Ramos (cell line): Measurements from ENCODE around the gene TMOD1.

Experiments
- in situ Hi-C: fragments of 300-500 bp; cut with MboI; formaldehyde crosslinking; loops from one replicate; pipeline ENCODE4 v1.14.3; 2022; ENCODE audit warnings: low sequenced_read_pairs; ENCODE audit not compliant: unreplicated experiment

TMOD1 gene

DNA sequence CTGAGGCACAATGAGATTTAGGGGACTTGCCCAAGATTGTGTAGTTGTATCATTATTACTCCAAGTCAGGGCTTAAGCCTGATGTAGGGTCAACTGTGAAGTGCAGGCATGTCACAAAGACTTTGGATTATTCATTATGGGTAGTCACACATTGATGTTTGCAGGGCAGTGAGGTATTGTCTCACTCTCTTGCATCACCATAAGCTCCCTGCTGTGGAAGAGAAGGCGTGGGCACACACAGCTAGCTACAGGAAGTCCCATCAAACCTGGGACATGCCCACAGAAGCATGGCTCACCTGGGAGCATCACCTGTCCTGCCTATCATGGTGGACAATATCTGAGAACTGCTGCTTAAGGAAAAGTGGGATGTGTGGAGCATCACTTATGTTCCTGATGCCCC, 42.1 kb downstream of the TMOD1 start:
- in situ Hi-C loops: no loop called here

DNA sequence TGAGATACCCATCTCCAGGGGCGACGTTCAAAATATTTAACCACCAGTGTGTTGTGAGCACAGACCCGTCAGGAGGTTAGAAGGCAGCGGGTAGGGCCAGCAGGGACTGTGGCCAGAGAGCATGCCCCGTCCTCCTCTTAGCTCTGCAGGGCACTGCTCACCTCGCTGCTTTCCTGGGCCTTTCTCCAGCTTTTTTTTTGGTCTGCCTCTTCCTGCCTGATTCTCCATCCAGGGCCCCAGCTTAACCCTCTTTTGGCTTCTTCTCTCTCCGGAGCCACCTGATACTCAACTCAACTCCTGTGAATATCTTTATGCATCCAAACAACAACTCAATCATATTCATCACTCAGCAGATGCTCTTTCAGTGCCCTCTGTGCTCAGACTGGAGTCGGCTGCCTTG, 44.0 kb downstream of the TMOD1 start:
- in situ Hi-C loops: no loop called here

DNA sequence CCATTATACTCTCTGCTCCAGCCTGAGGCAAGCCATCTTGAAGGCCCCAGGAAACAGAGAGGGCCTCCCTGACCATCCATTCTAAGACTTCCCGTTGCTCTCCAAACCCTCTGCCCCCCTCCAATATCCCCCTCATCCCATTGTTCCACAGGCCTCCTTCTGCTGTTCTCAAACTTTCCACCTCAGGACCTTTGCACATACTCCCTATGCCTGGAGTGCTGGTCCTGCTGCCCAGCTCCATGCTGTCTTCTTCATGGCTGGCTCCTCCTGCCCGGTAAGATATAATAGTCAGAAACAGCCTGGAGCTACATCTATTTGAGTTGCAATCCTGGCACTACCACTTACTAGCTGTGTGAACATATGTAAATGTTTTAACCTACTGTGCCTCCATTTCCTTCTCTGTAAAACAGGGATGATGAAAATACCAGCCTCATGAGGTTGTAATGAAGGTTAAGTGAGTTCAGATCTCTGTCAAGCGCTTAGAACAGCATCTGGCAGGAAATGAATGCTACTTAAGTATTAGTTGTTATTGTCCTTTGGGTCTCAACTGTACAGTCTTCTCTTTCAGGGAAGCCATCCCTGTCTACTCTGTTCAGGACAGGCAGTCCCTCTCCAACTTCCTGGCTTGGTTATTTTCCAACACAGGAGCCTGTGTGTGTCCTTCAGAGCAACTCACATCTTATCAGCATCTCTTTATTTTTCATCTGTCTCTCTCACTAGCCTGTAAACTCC, 45.8 kb downstream of the TMOD1 start:
- in situ Hi-C loops: no loop called here

DNA sequence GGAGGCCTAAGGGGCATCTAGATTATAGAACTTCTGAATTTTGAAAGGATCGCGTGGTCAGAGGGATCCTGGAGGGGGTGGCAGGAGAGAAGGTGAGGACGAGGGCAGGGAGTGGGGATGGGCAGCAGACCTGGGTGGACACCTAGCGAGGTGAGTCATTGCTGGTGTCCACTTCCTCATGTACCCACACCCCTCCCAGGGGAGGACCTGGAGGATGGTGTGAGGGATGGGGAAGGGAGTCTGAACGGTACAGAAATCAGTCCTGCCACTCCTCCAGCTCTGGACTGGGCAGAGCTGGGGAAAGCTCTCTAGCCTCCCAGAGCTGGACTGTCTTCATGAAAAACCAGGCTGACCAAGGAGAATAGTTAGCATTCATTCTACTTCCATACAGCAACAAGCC, 46.9 kb downstream of the TMOD1 start:
- in situ Hi-C loops: no loop called here

DNA sequence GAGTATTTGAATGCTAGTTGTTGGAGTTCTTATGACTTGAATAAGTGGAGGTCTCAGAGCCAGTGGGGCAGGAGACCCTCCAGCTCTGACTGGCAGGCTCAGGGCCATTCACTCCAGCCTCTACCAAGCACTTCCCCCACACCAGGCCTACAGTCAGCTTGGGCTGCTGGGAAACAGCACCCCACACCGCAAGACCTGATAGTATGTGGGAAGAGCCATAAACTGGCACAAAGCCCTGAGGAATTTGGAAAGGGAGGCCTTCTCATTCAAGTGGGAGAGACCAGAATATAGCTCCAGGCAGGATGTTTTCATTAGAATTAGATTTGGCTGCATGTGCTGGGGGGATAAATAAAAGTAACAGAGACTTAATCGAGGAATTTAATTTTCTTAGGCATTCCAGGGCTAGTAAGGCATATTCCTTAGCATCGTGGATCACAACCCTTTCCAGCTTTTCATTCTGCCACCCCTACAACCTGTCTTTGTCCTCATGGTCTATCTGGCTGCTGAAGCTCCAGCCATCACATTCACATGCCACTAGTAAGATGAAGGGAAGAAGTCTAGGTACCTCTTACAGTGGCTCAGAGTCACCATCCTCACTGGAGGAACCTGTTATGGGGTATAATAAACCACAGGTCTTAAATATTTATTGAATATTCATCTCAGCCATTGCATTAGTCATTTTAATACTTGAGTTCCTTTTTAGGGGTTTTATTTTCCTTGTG, 47.5 kb downstream of the TMOD1 start:
- in situ Hi-C loops: no loop called here

DNA sequence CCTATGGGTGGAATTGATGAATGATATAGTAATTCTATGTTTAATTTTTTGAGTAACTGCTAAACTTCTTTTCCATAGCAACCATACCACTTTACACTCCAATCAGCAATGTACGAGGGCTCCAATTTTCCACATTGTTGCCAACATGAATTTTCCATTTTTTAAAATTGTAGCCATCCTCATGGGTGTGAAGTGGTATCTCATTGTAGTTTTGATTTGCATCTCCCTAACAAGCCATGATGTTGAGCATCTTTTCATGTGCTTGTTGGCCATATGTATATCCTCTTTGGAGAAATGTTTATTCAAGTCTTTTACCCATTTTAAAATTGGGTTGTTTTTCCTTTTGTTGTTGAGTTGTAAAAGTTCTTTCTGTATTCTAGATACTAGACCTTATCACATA, 48.9 kb downstream of the TMOD1 start:
- in situ Hi-C loops: no loop called here

DNA sequence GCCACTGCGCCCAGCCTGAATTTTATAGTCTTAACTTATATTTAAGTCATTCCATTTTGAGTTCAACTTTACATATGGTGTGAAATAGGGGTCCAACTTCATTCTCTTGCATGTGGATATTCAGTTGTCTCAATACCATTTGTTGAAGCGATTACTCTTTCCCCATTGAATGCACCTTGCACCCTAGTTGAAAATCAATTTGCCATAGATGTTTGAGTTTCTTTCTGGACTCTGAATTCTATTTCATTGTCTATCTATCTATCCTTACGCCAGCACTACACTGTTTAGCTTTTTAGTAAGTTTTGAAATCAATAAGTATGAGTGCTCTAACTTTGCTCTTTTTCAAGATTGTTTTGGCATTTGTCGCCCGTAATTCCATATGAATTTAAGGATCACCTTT, 49.8 kb downstream of the TMOD1 start:
- in situ Hi-C loops: no loop called here

DNA sequence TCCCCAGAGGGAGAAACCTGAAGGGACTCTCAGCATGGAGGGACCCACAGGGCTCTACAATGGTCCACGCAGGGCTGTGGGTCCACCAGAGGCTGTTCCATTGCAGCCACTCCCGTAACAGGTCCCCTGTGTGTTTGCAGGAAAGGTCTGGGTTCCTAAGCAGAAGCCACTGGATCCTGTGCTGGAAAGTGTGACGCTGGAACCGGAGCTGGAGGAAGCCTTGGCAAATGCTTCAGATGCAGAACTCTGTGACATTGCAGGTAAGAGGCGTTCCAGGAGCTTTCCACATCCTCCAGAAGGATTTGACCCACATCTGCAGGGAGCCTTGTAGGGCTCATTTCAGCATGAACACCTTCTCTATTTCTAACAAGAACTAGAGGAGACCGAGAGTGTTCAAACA, 51.7 kb downstream of the TMOD1 start:
- in situ Hi-C loops: no loop called here

DNA sequence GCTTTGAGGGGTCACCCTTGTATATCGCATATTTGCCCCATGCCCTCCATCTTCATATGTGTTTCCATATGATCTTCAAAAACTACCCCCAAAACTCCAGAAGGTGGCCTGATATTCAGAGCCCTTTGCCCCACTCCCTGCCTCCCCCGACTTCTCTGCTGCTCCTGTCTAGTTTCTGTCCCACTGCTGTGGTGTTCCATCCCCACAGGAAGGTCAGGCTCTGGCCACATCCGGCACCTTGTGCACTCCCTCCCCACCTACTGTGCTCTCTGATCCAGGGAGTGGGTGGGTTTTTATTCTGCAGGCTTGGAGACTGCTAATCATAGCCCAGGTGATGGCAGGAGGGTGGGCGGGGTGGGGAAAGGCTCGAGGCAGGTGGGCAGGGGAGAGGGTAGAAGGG, 52.4 kb downstream of the TMOD1 start:
- in situ Hi-C loops: no loop called here

DNA sequence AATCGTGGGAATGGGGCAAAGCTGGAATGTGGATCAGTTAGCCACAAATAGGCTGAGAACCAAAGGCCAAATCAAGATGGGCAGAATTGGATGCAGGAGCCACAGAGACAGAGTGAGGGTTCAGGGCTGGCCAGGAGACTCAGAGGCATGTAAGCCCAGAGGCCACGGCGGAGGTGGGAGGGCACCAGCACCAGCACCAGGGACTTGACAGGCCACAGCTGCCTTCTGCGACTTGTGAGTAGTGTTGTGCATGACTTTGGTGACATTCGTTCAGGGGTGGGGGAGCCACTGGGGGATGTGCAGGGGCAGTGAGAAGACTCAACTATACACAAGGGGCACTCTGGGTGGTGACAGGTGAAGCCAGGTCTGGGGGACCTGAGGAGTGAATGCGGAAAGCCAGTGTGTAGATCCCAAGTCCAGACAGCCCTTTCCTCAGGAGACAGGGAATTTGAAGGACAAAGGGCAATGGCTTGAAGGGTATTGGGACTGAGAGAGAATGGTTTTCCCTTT, 53.2 kb downstream of the TMOD1 start:
- in situ Hi-C loops: no loop called here

DNA sequence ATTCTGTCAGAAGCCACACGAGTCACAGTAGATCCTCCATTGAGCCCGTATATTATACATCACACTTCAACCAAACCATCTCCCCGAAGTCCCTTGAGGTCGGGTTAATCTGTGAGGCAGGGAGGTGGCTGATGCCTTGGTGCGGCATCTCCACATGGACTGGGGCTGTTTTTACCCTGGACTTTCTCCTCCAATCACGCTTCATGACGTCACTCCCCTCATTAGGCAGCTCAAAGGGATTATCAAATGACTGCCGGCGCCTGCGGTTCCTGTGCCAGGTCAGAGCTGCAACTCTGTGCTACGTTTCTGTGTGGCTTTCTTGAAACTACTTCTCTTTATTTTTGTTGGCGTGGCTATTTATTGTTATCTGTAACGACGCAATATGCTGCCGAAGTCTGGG, 53.7 kb downstream of the TMOD1 start:
- in situ Hi-C loops: no loop called here

DNA sequence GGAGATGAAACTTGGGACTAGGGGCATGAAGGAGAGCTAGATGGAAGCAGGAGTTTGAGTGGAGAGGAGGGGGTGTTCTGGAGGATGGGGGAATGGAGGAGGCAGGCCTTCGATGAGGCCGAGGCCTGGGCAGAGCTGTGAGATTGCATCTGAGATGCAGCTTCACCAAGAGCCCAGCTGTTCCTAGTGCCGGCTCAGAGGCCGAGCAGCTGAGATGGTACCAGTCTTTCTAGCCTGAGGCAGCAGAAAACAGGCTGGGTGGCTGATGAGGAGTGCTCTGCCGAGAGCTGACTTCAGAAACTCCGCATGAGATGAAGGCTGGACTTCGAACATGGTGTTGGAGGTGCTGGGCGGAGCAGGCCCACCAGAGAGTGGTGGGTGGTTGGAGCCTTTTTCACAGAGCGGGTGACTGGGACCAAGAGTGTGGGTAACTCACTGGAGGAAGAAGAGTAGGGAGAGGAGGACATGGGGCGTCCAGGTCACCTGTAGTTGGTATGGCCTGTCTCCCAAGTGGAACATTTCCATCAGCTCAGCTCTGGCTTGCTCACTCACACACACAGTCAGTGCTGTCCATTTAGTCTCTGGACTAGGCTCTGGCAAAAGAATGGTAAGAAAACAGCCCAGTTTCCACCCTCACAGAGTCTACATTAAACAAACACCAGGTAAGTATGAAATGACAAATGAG, 54.7 kb downstream of the TMOD1 start:
- in situ Hi-C loops: no loop called here

DNA sequence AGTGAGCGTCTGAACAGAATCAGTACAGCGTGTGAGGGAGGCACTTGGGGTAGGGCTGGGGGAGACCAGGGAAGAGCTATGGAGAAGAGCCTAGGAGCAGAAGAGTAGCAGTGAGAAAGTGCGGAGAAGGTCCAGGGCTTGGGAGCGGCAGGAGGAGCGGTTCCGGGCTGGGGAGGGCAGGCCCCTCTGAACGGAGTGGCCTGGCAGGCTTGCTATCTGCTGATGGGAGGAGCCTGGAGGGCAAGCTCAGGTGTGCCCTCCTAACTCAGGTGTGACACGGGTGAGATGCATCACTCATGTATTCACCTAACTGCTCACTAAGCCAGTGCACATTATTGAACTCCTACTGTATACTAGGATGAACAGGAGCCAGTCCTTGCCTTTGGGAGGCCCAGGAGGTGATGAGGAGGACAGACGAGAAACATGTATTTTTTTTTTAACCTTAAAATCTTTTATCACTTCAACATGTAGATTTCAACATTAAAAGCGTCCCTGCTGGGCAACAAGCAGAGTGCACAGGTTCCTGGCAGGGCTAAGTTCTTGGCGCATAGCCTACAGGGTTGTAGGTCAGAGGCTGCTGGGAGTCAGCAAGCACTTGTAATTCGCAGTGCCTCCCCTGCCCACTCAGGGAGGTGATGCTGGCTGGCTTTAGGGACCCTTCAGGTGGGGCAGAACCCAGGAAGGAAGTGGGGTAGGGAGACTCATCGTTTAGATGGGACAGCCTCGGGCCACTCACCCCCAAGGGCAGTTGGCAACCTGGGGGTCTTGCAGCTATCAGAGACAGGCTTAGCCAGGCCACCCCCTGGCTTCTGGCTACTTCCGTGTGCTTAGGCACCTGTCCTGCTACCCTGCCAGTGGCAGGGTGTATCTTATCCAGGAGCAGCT, 55.5 kb downstream of the TMOD1 start:
- in situ Hi-C loops: no loop called here

DNA sequence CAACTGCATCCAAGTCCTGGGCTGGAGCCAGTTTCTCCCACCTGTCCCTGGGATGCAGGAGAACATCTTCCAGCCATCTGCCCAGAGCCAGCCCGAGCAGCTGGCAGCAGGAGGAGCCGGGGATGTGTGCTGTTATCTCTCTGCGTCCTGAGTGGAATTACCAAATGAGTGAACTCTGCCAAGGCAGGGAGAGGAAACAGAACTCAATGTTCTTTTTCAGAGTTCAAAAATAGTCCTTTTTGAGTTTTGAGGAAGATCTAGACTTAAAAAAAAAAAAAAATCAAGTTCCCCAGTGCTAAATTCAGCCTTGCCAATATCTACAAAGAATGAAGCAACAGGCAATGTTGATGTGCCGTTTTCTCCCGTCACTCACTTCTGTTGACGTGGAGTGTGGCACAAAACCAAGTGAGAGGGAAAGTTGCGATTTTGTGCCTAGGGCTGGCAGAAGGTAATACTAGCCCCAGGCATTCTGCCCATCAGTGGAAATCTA, 56.2 kb downstream of the TMOD1 start:
- in situ Hi-C loops: no loop called here

DNA sequence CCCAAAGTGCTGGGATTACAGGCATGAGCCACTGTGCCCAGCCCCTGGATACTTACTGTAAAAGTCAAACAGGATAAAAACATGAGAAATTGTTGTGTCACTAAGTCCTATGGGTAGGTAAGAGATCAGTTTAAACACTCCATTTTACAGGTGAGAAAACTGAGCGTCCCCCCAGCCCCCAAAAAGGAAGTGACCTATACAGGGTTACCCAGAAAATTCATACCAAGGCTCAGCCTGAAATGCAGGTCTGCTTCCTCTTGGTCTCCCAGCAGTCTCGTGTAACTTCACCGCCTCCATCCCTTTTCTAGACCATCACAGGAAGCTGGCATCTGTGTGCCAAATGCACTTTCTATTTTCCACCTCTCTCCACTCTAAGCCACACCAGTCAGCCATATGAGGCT, 57.2 kb downstream of the TMOD1 start:
- in situ Hi-C loops: no loop called here

DNA sequence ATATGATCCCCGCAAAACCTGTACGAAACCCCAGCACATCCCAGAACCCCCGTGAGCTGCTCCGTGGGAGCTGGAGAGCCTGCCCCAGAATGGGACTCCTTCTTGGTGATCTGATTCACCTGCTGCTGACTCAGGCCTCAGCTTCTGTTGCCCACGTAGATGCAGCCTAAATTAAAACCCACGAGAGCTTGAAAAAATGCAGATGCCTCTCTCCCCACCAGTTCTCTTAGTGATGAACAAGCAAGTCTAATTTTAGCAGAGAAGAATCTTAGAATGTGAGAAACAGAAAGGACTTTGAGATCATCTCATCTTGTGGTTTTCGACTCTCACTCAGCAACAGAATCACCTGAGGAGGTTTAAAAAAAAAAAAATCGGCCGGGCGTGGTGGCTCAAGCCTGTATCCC, 57.6 kb downstream of the TMOD1 start:
- in situ Hi-C loops: no loop called here

DNA sequence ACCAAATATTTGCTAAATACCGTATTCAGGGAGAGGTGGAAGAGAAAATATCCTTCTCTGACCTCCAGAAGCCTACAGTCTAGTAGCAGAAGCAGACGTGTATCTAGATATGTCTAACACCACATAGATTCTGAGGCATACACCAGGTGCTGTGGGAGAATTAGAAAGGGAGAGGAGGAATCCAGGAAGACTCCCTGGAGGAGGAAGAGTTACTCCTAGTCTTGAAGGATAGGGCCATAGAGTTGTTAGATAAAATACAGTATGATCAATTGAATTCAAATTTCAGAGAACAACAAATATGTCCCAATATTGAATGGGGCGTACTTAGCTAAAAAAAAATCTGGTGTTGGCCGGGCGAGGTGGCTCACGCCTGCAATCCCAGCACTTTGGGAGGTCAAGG, 58.7 kb downstream of the TMOD1 start:
- in situ Hi-C loops: no loop called here

DNA sequence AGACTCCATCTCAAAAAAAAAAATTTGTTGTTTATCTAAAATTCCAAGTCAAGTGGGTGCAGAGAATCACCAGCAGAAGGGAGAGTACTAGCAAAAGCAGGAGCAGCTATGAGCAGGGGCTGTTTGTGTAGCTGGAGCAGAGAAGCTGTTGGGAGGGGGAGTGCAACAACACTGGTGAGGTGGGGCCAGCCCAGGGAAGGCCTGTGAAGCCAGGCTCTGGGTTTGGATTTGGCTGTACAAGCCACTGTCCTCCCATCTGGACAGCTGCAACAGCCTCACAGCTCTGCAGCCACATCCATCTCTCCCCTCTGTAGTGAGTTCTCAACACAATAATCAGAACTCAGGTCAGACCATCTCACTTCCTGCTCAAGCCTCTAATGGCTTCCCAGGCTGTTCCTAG, 59.4 kb downstream of the TMOD1 start:
- in situ Hi-C loops: no loop called here

DNA sequence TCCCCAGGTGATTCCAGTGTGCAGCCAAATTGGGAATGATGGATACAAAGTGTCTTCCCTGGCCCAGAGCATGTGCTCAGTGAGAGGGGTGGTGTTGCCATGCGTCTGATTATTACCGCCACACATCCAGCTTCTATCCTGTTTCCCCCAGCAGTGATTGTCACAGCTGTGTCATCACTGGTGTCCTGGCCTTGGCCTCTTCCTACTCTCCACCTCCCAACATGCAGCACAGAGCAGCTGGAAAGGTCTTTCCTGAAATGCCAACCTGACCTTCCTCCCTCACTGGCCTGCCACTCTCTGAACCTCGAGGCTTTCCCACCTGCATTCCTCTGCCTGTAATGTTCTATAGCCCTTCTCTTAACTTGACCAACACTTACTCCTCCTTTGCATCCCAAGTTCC, 60.0 kb downstream of the TMOD1 start:
- in situ Hi-C loops: no loop called here

DNA sequence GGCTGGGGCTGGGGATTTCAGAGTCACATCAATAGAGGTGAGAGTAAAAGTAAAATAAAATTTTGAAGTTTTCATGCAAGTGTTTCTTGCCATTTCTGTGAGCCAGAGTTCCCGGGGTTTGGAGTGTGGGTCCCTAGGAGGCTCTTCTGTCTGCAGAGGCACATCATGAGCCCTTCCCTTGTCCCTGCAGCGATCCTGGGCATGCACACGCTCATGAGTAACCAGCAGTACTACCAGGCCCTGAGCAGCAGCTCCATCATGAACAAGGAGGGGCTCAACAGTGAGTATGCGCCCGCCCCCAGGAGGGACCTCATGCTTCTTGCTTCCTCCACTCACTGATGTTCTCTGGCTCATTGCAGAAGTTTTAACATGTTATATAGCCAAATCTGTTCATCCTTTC, 61.1 kb downstream of the TMOD1 start:
- in situ Hi-C loops: no loop called here
